D721Med (cell line): ENCODE results near the gene LUZP2.

Source experiments
- DNase-seq: peaks from one replicate; pipeline ENCODE4 v3.0.0; 2011; ENCODE audit warnings: low spot score; ENCODE audit not compliant: insufficient read length
- FAIRE-seq: peaks from 2 replicates; lab custom pipeline; 2011; peaks lifted over from hg19 to GRCh38; lab: Jason Lieb, UNC
- CTCF ChIP-seq: IDR thresholded peaks from 2 replicates; pipeline ENCODE4 v1.5.1; 2012; ENCODE audit warnings: mild to moderate bottlenecking, control low read depth; ENCODE audit not compliant: insufficient read depth; ENCODE audit errors: missing control alignments

The LUZP2 gene

GRCh38 chr11:24585192-24585591 lies 88.3 kb downstream of the LUZP2 start:
- no peak for TF ChIP-seq CTCF
- DNase-seq (no peak), FAIRE-seq (no peak)

GRCh38 chr11:24587635-24588034 lies 90.8 kb downstream of the LUZP2 start:
- DNase-seq: no peak
- TF ChIP-seq CTCF: no peak
- no peak for FAIRE-seq

GRCh38 chr11:24588081-24588480 lies 91.2 kb downstream of the LUZP2 start:
- TF ChIP-seq CTCF: no peak
- FAIRE-seq (no peak), DNase-seq (no peak)

- FAIRE-seq: no peak
- no peak for TF ChIP-seq CTCF
Measured at GRCh38 chr11:24589064-24589463, 92.2 kb downstream of the LUZP2 start.

GRCh38 chr11:24591283-24591682 lies 94.4 kb downstream of the LUZP2 start:
- DNase-seq: no peak
- no peak for TF ChIP-seq CTCF
- no peak for FAIRE-seq

More at GRCh38 chr11:24589064-24589463, 92.2 kb downstream of the LUZP2 start:
- no peak for DNase-seq

- DNase-seq (no peak), FAIRE-seq (no peak)
- no peak for TF ChIP-seq CTCF
Measured at GRCh38 chr11:24592360-24592759, 95.5 kb downstream of the LUZP2 start.

GRCh38 chr11:24593332-24593731 lies 96.5 kb downstream of the LUZP2 start:
- no peak for FAIRE-seq
- no peak for TF ChIP-seq CTCF
- no peak for DNase-seq
